Erythroblast (primary cell): Measurements from ENCODE around the gene DIS3L.
"Not testable (repeated sequence)": the region's sequence is repeated elsewhere in the genome, so short reads cannot be mapped to it uniquely, and the experiment has no call there.

Source experiments
- DNase-seq, 2 experiments: peaks; one replicate each; lab custom pipeline; 2025; lab: John Stamatoyannopoulos, UW
- GATA1 ChIP-seq: IDR thresholded peaks from 2 replicates; pipeline ENCODE4 v1.6.1; 2011; ENCODE audit warnings: low read depth, mild to moderate bottlenecking, control low read depth, low read length, moderate library complexity
- POLR2A ChIP-seq: IDR thresholded peaks from 2 replicates; pipeline ENCODE4 v1.6.1; 2011; ENCODE audit warnings: mild to moderate bottlenecking, low read length

The DIS3L gene

DNA sequence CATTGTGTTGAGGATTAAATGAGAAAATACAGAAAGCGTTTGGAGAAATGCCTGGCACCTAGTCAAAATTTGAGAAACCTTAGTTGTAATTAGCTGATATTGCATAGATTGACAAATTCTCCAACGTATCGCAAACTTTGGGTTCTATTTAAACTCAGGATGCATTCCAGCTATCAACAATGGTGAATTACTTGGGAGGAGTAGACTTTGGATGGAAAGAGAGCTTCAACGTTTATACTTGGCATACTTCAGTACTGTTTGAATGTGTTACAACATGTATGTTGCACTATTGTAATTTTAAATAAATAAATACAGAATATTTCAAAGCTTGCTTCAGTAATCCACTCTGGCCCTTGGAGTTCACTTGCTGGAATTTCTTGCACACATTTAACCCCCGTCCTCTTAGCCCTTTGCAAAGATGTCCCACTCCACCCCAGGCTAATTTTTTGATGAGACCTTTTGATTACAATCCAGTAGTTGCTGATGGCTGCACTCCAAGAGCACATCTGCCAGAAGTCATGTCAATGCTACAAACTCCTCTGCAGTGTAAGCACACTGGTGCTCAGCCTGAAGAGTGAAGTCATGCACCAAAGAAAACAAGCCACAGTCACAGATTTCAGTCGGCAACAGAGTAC is 4.7 kb upstream of the DIS3L start:
- no peak for TF ChIP-seq GATA1
- TF ChIP-seq POLR2A = no peak
- DNase-seq = no peak

DNA sequence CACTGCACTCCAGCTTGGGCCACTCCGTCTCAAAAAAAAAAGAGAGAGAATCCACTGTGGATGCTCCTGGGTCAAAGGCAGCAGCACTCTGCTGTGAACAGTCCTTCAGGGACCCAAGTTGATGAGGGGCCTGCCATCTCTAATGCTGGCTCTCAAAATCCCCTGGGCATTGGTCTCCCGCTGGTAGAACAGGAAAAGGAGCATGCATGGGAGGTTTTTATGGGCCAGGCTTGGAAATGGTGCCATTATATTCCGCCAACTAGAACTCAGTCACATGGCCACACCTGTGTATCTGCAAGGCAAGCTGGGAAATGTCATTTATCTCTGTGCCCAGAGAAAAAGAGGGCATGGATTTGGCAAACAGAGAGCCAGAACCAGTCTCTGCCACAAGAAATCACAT is 3.4 kb upstream of the DIS3L start:
- DNase-seq = no peak
- TF ChIP-seq GATA1 (no peak), POLR2A (no peak)

- DNase-seq = no peak
- no peak for TF ChIP-seq POLR2A
- no peak for TF ChIP-seq GATA1
Measured at GRCh38 chr15:66290518-66290917, 2.9 kb upstream of the DIS3L start.

- TF ChIP-seq GATA1 (no peak), POLR2A (no peak)
- DNase-seq = peak; percentile 65 to 84
Measured at GRCh38 chr15:66291816-66292570, 1.4 kb upstream of the DIS3L start.

- DNase-seq = no peak
- TF ChIP-seq POLR2A = no peak
- no peak for TF ChIP-seq GATA1
Measured at GRCh38 chr15:66292571-66293418, 573 bp upstream of the DIS3L start.

- peak; percentile 60 to 75 for DNase-seq
- TF ChIP-seq POLR2A (no peak), GATA1 (no peak)
Measured at GRCh38 chr15:66294157-66294931, 976 bp downstream of the DIS3L start.

GRCh38 chr15:66294932-66295235 is 1.5 kb downstream of the DIS3L start:
- no peak for TF ChIP-seq POLR2A
- no peak for TF ChIP-seq GATA1
- DNase-seq = no peak

GRCh38 chr15:66296186-66296585 is 2.8 kb downstream of the DIS3L start:
- TF ChIP-seq GATA1 = no peak
- TF ChIP-seq POLR2A = no peak

GRCh38 chr15:66298803-66299251 is 5.5 kb downstream of the DIS3L start:
- no peak for TF ChIP-seq GATA1
- TF ChIP-seq POLR2A = no peak
- no peak for DNase-seq

More at GRCh38 chr15:66296186-66296585, 2.8 kb downstream of the DIS3L start:
- no peak for DNase-seq

DNA sequence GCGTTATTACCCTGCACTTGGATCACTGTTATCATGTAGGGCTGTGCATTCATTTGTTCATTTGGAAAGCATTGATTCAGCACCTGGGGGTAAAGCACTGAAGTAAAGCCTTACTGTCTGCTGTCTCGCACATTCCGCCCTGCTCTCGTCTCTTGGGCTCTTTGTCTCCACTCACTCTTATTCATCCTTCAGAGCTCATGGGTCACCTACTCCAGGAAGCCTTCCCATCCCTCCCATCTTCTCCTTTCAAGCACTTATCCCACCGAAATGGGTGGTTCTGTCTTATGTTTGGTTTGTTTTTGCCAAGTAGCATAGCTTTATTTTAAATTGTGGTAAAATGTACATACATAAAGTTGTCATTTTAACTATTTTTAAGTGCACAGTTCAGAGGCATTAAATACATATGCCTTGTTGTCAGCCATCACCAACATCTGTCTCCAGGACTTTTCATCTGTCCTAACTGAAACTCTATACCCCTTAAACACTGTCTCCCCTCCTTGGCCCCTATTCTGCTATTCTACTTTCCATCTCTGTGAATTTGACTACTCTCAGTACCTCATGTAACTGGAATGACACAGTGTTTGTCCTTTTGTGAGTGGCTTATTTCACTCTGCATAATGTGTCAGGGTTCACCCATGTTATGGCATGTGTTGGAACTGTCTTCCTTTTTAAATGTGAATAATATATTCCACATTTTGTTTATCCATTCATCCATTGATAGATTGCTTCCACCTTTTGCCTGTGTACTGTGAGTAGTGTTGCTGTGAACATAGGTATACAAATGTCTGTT is 9.3 kb downstream of the DIS3L start:
- DNase-seq = no peak
- TF ChIP-seq POLR2A (no peak), GATA1 (no peak)

- DNase-seq = not testable (repeated sequence)
Measured at GRCh38 chr15:66304425-66304824, 11.1 kb downstream of the DIS3L start.

GRCh38 chr15:66306381-66306780 is 13.0 kb downstream of the DIS3L start:
- TF ChIP-seq GATA1 (no peak), POLR2A (no peak)
- DNase-seq = no peak

- TF ChIP-seq POLR2A = no peak
- DNase-seq = no peak
Measured at GRCh38 chr15:66308531-66308930, 15.2 kb downstream of the DIS3L start.
